Left kidney (tissue), 2 donors: ENCODE measurements around the gene PTGR3. TPM values are rescaled to one million over a fixed set of nuclear protein-coding genes. Genes with fewer than 3 reads are reported as not detected.

Experiments
- DNase-seq: peaks from one replicate; pipeline ENCODE4 v3.0.0-alpha.2; 2013
- polyA plus RNA-seq: library from polyadenylated mRNA; unstranded; fragments of 120-200 nt; gene quantifications from one replicate; pipeline ENCODE4 v1.2.1, GENCODE V29; 2013; ENCODE audit not compliant: insufficient read length

The PTGR3 gene
- polyA plus RNA-seq, 1 donor, result 52.0 TPM

DNA sequence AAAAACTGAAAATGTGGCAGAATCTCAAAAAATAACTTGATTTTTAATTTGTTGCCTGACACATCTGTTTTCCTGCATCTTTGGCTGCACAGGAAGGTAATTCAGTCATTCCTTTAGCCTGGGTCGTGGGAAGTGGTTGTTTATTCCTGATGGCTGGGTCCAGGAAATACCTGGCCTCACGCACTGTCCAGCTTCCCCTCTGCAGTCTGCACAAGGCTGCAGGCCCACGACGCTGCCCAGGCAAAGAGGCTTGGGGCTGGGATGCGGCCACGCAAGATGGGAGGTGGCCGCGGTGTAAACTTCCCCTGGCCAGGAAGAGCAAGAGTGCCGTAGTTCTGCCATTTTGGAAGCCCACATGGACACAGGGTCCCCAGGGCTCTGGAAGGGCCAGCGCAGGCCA, 29.8 kb upstream of the PTGR3 start:
- no peak for DNase-seq

DNA sequence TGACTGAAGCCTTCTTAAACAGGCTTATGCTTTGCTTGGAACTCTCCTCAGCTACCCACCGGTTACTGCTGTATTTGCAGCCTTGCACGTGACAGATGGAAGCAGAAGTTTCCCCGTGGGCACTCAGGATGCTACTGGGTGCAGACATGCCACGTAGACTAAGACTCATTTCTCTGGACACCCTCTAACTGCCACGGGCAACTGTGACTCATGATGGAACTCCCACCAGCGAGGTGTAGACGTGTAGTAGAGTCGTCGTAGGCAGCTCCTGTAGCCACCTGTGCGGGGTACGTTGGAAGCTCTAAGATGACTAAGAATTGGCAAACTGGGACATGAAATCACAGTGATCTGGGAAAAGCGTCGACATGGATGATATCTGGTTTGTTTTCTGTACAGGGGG, 29.2 kb upstream of the PTGR3 start:
- DNase-seq, result no peak

DNA sequence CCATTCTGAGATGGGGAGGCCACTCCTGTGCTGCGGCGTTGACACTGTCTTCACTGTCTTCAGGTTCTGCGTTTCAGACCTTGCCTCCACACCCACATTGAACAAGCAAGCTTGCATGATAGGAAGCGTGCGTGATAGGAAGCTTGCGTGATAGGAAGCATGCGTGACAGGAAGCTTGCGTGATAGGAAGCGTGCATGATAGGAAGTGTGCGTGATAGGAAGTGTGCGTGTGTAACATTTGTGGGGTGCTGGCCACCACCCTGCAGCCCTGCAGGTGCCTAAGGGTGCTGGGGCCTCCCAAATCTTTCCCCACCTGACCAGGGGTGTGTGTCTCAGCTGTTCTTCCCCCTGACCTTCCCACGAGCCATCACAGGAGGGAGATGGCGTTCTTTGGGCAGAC, 27.0 kb upstream of the PTGR3 start:
- no peak for DNase-seq

DNA sequence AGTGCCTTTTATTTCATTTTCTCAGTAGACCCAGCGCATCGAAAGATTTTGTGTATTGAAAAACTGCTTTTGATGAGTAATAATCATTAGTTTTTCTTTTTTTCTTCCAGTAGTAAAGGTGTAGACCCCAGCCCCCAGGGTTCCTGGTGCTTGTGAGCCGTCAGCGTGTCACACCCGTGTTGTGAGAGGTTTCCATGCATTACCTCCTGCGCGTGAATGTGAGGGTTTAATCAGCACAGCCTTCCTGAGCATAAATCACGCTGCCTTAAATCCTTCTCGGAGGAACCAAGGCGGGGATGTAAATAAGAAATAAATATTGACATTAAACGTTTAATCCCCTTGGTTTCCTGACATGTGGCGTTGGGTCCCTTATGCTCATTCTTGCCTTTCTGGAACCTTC, 26.0 kb upstream of the PTGR3 start:
- no peak for DNase-seq

DNA sequence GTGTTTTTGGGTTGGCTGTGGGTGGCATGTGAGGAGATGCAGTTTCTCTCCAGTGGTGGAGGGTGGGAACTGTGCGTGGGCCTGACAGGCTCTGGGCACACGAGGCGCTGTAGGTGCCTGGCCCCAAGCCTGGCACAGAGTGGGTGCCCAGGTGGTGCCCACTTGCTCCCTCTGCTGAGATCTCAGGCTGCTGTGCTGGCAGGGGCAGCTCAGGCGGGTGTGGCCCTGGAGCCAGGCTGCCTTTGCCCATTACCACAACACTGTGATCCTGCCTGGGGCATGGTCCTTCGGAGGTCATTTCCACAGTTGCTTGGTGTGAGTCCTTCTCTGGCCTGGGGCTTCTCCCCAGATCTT, 22.1 kb upstream of the PTGR3 start:
- no peak for DNase-seq

DNA sequence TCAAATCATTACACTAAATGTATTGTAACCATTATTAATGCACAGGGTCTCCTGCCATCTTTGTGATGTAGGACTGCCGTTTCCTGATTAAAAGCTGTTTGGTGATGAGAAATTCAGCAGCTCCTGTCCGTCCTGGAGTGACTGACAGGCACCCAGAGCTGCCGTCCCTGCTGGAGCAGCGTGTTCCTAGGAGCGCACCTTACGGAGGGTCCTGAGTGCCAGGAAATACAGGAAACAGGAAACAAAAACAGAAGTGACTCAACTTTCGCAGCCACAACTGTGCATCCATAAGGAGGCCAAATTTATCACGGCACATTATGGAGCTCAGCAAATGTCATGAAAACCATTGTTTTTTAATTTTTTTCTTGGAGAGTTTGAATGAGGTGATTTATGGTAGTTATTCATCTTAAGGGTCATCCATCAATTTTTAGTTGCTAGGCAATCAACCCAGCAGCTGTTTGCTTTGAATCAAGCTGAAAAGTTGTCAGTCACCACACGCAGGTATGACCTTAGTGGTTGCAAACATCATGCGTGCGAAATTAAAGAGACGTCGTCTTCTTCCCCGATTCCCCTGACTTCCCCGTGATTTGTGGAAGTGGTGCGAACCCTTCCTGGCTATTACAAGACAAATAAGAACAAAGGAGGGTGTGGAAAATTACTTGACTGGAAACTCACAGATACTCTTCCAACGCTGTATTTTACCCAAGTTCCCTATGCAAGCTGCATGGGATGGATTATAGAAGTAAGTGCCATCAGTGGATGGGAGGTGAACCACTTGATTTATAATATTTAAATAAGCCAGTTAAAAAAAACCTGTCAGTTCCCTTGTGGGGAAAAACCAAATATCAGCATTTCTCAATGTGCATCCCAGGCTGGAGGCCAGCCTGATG, 21.5 kb upstream of the PTGR3 start:
- no peak for DNase-seq

DNA sequence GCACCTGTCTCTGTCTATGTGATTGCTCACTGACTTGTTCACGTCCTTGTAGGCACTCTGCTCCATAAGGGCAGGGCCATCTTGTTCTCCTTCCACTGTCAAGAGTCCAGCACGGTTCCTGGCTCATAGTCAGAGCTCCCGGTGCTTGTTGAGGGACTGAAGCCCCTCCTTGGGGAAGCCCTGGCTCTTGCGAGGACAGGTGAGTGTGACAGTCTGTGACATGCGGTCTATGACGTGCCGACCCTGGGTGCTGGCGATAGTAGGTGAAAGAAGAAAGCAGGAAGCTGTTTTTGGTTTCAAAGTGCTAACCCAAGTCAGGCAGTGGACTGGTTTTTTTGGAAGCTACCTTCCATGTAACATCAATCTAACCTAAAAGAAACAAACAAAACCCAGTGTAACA, 20.5 kb upstream of the PTGR3 start:
- no peak for DNase-seq

DNA sequence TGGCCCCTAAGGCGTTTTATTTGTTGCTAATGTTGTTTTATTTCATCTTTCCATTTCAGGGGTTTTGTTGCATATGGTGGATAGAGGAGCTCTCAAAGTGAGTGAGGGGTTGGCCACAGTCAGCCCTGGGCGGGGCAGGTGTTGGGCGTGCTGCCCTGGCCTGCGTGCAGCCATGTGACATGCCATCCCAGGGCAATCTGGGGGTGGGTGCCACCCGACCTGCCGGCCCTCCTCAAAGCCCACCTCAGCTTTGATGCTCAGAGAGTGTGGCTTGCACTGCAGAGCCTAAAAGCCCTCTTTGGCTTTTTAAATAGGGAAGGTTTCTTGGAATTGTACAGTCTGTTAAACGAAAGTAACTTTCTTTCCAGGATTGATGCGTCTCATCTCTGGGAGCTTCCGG, 20.0 kb upstream of the PTGR3 start:
- DNase-seq, result no peak

DNA sequence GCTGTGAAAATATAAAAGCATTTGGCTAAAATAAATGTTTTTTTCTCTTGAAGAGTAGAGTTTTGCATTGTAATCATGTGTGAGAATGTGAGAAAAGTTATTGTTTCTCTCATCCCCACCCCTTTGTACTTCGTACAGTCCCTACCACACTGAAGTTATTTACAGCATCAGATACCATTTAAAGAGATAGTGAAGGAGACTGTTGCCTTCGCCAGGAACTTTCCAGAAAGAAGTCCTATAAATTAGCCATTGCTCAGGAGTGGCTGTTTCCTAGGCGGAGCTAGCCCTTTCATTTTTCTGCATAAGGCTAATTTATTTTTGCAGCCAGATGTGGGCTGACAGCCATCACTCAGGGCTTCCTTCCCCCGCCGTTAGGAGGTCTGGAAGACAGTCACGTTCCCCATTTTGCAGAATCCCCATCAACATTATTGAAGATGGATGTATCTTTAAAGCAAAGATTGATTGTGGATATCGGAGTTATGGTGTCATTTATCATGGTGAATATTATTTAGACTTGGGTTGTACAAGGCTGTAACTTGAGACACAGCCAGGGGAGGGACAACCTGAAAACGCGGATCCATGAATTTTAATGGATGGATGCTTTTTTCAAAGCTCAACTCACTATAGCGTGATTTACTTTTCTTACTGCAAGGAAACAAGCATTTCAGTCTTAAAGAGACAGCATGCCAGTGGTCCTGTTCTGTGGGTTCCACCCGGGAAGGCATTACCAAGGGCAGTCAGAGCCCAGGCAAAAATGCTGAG, 18.8 kb upstream of the PTGR3 start:
- no peak for DNase-seq

DNA sequence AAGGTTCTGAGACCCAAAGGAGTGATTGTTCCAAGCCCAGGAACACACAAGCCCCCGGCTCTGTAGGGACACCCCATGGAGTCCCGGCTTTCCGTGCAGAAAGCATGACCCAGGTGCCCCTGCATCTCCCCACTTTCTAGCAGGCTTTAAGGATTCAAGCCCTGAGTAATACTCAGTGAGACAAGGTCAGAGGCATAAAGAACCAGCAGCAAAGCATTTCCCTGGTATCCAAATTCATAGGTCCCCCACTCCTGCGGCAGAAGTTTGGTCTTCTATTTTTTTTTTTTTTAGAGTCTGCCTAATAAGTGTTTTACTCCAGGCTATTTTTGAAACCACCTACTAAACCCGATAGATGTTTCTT, 18.0 kb upstream of the PTGR3 start:
- no peak for DNase-seq

DNA sequence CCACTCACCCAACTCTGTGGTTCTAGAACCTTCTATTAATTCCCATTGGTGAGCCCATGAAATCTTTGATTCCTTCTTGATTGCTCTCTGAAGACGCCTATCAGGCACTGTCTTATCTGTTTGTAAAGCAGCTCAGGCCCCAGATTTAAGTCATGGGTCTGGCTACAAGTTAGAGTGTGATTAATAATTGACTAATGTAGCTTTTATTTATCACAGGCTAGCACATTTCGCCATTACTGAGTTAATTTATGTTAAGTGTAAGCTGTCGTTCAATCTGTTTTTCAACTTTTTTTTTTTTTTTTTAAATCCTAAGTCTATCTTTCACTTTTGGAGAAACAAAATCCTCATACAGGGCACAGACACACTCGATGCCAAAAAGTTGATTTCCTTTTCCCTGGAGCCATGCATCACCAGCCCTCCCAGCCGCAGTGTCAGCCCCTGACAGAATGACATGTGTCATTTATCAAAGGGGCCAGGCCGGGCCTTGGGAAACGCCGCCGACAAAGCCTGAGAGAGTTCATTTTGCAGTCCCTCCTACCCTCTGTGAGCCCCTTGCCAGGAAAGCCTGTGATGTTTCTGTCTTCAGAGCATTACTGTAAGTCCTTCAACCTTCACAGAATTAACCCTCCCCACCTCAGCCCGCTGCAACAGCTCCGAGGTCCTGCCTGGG, 17.5 kb upstream of the PTGR3 start:
- no peak for DNase-seq

DNA sequence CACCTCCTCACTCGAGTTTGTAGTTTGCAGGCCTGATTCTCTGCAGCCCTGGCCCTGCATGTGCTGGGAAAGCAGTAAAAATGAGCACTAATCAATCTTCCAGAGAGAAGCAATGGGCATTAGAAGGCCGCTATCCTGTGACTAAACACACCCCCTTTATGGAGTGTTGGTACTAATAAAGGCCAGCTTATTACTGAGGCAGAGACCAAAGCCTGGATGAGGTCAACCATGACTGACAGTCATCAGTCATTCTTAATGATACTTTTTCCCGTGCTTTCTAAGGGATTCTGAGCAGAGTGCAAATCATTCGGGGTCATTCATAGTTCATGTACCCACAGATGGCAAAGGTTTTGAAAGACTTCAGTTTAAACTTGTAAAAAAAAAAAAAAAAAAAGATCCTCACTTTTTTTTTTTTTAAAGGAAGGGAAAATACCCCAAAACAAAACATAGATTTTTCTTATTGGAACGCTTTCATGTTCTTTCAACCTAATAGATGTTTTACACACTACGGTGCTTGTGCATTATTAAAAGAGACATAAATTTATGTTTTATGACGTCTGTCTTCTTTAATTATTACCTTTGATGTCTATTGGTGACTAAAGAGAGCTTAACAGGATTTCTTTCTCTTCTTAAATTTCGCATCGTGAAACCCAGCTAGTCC, 14.9 kb upstream of the PTGR3 start:
- no peak for DNase-seq

DNA sequence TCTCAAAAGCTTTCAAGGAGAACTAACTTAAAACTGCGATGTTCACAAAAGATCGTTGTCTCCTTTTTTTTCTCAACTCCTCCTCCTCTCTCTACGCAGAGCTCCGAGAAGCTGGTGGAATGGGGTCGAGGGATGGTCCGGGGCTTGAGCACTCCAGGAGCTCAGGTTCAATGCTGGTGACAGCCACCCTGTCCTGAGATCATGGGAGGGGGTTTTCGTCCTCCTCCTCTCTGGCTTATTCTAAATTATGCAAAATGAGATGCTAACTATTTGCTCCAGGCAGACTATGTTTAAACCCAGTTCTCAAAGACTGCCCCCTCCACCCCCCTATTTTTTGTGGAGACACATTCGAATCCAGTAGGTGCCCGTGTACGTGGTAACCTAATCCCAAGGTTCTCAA, 13.5 kb upstream of the PTGR3 start:
- no peak for DNase-seq

DNA sequence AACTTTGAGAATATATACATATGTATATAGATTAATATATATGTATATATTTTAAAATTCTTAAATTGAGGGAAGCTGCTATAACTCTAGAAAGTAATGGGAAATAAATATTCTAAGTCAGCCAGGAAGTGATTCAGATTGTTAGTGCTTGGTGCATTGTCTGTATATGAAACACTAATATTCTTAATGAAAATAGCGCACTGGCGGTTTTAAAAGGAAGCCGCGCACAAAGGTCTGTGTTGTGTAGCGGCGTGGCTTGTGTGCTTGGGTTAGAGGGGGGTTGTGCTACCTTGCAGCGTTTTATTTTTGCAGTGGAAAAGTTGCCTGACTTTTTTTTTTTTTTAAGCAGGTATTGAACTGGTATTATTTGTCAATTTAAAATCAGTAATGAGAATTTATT, 13.0 kb upstream of the PTGR3 start:
- no peak for DNase-seq

DNA sequence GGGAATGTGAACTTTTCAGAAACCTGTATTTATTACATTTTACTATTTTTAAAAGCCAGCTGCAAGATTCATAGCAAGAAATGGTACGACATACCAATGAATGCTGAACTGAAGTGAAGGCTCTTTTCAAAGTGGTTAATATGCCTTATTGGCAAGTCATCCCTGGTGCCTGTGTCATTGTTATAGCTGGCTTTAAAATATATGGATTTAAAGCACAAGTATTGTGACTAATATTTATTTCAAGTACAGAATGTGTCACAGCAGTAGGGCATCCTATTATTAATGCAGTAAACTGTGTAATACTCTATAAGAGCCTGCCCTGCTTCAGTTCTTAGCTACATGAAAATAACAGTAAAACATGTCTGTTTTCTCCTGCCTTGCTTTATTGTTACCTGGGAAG, 12.5 kb upstream of the PTGR3 start:
- DNase-seq, result no peak

DNA sequence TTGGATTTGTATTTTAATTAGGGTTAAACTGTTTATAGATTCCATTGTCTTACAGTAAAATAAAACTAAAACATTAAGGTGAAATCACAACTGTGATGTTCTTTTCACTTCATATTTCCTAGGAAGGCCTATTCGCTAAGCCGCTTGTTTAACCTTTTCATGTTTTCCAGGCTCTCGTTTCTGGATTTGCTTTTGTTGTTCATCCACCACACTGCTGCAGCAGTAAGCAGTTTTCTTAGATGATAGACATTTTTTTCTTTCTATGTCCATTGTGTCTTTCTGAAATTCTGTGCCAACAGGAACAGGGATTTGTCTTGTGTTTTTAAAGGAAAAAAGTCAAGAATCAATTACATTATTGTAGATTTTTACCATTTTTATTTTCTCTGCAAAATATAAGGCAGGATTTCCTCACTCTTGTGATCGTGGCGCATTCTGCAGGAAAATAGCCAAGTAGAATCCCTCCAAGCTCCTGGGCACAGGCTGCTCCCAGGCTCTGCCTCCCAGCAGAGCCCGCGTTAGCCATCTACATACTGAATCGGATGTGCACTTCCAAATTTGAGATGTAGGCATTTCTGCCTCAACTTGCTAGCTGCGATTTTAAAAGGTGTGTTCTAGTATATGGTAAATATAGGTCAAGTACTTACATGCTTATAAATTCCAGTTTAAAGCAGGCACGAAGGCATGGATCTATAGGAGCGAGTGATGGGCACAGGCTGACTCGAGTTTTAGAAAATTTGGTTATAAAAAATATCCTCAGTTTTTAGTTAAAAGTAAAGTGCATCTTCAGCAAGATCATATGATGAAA, 11.8 kb upstream of the PTGR3 start:
- no peak for DNase-seq

DNA sequence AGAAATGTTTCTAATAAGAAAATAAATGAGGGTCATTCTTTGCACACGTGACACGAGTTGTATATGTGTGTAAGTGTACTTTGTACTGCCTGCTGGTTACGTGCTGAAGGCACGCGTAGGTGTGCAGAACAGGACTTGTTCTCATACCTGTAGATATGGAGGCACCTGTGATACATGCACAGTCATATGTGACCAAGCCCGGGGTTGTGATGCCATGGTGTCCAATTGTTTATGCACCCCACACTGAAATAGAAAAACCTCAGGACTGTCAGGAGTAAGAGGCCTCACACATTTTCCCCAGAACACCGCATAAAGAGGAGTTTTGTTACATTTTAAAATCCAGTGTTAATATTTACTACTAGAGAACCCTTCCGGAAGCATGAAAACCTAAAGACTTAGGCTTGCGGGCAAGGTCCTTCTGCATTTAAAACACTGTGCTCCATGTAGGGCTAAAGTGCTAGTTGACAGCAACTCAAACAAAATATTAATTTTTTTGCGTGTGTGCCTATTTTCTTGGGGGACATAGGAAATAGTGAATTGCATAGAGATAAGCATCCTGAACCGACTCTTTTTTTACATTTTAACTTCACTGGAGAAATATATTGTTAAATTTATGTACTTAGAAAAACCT, 10.9 kb upstream of the PTGR3 start:
- DNase-seq, result no peak

DNA sequence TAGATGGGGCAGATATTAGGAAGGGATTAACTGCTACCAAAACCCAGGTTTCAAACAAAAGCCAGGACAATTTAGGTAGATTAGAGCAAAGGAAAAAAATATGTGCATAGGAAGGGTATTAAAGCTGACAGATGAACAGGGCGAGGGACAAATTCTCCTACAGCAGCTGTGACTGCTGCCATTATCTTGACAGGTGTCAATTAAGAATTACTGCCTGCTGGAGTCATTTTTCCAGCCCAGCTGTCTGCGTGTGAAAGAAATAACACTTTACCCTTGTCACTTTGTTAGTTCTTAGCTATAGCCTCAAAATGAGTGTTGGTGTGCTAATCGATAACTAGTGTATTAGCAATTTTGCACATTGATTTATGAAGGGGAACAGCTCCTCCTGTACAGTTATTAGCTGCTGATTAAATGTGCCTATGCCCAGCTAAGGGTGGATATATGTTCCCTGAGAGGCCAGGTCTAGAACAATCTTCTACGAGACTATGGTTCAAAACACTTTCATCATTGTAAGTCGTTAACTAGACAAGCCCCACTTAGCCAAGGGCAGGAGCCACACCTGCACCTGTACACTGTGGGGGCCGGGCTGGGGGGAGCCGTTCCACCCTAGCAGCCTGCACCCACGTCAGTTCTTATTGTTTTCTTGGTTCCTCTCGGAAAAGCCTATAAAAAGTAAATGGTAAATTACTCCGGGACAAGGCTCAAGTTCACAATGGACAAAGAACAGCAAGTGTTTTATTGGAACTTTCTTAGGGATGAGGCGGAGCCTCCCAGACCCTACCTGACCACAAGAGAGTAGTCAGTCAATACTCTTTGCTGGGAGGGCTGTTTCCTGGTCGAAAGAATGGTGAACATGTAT, 9.4 kb upstream of the PTGR3 start:
- no peak for DNase-seq

DNA sequence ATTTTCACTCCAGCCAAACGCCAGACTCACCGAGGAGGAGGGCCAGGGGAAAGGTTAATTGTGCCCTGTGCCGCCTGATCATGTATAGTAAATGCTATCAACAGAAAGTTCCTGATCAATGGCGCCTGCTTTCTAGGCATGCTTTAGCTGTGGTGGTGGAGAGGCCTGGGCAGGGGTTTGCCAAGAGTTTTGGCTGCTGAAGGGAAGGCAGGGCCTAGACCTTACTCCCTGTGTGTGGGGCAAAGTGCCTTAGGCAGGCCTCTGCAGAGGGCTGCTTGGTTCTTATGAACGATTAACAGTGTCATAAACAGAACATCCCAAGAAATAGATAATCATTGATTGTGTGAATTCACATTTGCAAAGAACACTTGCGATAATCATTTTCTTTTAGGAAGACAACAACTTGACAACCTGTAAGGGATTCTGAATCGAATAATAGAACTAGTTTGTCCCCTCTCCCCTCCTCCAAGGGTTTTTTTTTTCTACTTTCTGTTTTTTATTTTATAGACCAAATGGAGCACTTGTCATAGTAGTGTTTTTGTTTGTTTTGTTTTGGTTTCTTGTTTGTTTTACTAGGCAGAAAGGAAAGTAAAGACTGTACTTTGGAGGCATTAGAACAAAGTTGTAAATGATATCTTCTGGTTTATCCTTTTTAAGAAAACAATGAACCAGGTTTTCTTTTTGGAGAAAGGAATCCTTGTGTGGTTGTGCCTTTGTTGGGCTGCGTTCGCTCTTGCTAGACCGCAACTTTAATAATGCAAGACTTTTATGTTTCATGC, 8.2 kb upstream of the PTGR3 start:
- no peak for DNase-seq
